HUES6 (cell line): ENCODE results near the gene CCDC88A.

ENCODE experiments used
- H3K27ac ChIP-seq: 2 replicates; pipeline ENCODE4 v1.7.0; 2013; ENCODE audit warnings: low read depth, mild to moderate bottlenecking, low read length, inconsistent platforms
- H3K27me3 ChIP-seq: 2 replicates; pipeline ENCODE4 v1.6.1; 2013; ENCODE audit warnings: low read length; ENCODE audit not compliant: control insufficient read depth, insufficient read depth
- H3K36me3 ChIP-seq: 2 replicates; pipeline ENCODE4 v1.6.1; 2013; ENCODE audit warnings: low read length; ENCODE audit not compliant: control insufficient read depth, insufficient read depth
- H3K4me1 ChIP-seq: 2 replicates; pipeline ENCODE4 v1.6.1; 2013; ENCODE audit warnings: low read length; ENCODE audit not compliant: control insufficient read depth, insufficient read depth
- H3K4me3 ChIP-seq: 2 replicates; pipeline ENCODE4 v1.5.1; 2013; ENCODE audit warnings: low read depth, low read length
- H3K9ac ChIP-seq: one replicate; pipeline ENCODE4 v1.6.1; 2013; ENCODE audit warnings: mild to moderate bottlenecking, low read length
- H3K9me3 ChIP-seq: 2 replicates; pipeline ENCODE4 v1.6.1; 2013; ENCODE audit warnings: low read depth, low read length; ENCODE audit not compliant: control insufficient read depth, insufficient read depth

Gene CCDC88A

DNA sequence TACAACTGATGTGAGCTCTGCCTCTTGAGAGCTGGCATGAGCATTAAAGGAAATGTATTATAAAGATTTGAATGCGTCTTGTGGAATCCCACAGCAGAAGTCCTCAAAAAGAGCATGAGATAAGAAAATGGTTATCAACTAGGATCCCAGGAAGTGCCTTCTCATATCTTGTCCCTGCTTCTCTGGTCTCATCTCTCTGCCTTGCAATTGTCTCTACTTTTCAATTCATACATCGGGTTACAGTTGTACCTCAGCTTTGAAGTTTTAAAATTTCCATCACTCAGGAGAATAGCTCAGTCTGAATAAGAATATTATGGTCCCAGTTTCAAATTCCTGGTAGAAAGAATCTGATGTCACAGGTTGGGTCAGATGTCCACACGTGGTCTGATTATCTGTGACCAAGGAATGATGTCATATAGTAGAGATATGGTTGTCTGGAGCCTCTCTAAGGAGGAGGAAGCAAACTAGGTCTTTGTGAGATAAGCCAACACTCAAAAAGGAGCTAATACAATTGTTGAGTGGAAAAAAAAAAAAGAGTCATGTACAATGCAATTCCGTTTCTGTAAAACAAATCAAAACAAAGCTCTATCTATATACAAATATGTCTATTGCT, 21.7 kb upstream of the CCDC88A start:
- Histone ChIP-seq H3K4me1 (no peaks in the 10 kb centered on the region), H3K36me3 (no peaks in the 10 kb centered on the region), H3K9me3 (peaks cover 15% of the 10 kb centered on the region), H3K27me3 (no peaks in the 10 kb centered on the region), H3K4me3 (no peak overlapping the region), H3K27ac (no peak overlapping the region), H3K9ac (no peak overlapping the region)

DNA sequence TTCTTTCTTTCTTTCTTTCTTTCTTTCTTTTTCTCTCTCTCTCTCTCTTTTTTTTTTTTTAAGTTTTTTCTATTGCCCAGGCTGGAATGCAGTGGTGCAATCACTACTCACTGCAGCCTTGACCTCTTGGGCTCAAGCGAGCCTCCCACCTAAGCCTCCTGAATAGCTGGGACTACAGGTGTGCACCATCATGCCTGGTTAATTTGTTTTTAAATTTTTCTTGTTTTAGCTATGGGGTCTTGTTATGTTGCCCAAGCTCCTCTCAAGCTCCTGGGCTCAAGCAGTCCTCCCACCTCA, 19.4 kb upstream of the CCDC88A start:
- Histone ChIP-seq H3K9me3 (peaks cover 15% of the 10 kb centered on the region), H3K4me1 (no peaks in the 10 kb centered on the region), H3K9ac (no peak overlapping the region), H3K36me3 (no peaks in the 10 kb centered on the region), H3K27ac (no peak overlapping the region), H3K4me3 (no peak overlapping the region), H3K27me3 (no peaks in the 10 kb centered on the region)

DNA sequence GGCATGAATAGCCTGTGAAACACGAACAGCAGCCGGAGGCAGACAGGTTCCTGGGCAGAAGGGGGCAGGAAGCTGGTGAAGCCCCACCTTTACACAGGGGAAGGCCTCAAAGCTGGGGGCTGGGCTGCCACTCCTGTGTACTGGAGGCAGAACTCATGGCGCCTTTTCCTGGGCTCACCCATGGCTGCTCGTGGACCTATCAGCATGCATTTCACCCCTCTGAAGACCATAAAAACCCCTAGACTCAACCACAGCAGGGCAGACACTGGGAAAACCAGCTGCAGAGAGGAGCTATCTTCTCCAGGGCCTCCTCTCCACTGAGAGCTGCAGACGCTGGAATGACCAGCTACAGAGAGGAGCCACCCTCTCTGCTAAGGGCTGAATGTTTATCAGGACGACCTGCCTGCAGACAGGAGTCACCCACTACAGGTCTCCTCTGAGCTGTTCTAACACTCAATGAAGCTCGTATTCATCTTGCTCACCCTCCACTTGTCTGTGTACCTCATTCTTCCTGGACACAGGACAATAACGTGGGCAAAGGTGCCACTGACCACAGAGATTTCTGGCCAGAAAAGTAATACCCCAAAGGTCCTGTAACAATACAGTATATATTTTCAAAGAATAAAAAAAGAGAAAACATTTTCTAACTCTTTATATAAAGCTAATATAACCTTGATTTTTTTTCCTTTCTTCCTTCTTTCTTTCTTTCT, 18.9 kb upstream of the CCDC88A start:
- Histone ChIP-seq H3K27me3 (no peaks in the 10 kb centered on the region), H3K27ac (no peak overlapping the region), H3K9ac (no peak overlapping the region), H3K9me3 (peaks cover 15% of the 10 kb centered on the region), H3K4me1 (no peaks in the 10 kb centered on the region), H3K4me3 (no peak overlapping the region), H3K36me3 (no peaks in the 10 kb centered on the region)

DNA sequence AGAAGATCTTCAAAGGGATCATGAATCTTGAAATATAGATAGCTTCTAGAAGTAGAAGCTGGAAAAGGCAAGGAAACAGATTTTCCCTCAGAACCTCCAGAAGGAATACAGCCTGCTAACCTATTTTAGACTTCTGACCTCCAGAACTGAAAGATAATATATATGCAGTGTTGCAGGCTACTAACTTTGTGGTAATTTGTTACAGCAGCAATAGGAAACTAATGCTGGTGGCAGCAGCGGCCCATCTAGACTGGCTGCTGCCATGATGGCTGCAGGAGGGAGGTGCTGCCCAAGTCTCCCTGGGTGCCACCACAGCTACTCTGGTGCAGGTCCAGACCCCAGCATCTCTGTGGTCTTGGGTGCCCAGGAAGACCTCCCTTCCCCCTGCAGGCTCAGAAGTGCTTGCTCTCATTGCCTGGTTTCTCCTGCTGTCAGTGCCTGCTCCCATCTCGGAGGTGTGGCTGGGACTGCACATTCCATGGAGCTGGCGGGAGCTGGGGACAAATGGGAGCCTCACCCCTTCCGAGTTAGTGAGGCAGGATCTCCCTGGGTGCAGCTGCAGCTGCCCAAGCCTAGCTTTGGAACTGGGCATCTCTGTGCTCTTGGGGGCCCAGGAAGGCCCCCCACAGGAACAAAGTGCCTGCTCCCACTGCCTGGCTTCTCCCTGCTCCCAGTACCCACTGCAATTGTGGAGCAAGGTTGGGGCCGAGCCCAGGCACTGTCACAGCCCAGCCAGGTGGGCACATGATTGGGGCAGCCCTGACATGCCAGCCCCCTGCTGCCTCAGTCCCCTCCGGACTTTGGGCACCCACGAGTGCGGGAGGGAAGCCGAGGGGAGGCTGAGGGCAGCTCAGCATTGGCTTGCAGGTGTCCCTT, 18.1 kb upstream of the CCDC88A start:
- H3K4me3 ChIP-seq, result no peak overlapping the region
- H3K9me3 ChIP-seq, result peaks cover 15% of the 10 kb centered on the region
- no peak overlapping the region for H3K9ac ChIP-seq
- no peaks in the 10 kb centered on the region for H3K27me3 ChIP-seq
- no peak overlapping the region for H3K27ac ChIP-seq
- no peaks in the 10 kb centered on the region for H3K36me3 ChIP-seq
- no peaks in the 10 kb centered on the region for H3K4me1 ChIP-seq

- Histone ChIP-seq H3K4me3 (no peak overlapping the region), H3K27me3 (no peaks in the 10 kb centered on the region), H3K4me1 (no peaks in the 10 kb centered on the region)
Observed at GRCh38 chr2:55431982-55432627, 12.4 kb upstream of the CCDC88A start.

GRCh38 chr2:55430211-55430975, 10.7 kb upstream of the CCDC88A start:
- Histone ChIP-seq H3K4me3 (no peak overlapping the region), H3K36me3 (no peaks in the 10 kb centered on the region), H3K27me3 (no peaks in the 10 kb centered on the region), H3K9me3 (no peaks in the 10 kb centered on the region), H3K27ac (no peak overlapping the region), H3K4me1 (no peaks in the 10 kb centered on the region), H3K9ac (no peak overlapping the region)

More at GRCh38 chr2:55431982-55432627, 12.4 kb upstream of the CCDC88A start:
- no peaks in the 10 kb centered on the region for H3K36me3 ChIP-seq
- no peak overlapping the region for H3K27ac ChIP-seq
- no peaks in the 10 kb centered on the region for H3K9me3 ChIP-seq
- no peak overlapping the region for H3K9ac ChIP-seq

- H3K27ac ChIP-seq, result no peak overlapping the region
- no peaks in the 10 kb centered on the region for H3K36me3 ChIP-seq
Observed at GRCh38 chr2:55428258-55428657, 8.6 kb upstream of the CCDC88A start.

GRCh38 chr2:55425431-55425831, 5.8 kb upstream of the CCDC88A start:
- Histone ChIP-seq H3K27ac (no peak overlapping the region), H3K4me3 (no peak overlapping the region), H3K27me3 (no peaks in the 10 kb centered on the region), H3K9me3 (no peaks in the 10 kb centered on the region), H3K9ac (no peak overlapping the region), H3K36me3 (no peaks in the 10 kb centered on the region), H3K4me1 (0 out of 2 replicates have a peak, but pooled peaks cover 2% of the 10 kb centered on the region)

More at GRCh38 chr2:55428258-55428657, 8.6 kb upstream of the CCDC88A start:
- H3K4me1 ChIP-seq, result no peaks in the 10 kb centered on the region
- H3K27me3 ChIP-seq, result no peaks in the 10 kb centered on the region
- H3K9ac ChIP-seq, result no peak overlapping the region
- H3K4me3 ChIP-seq, result no peak overlapping the region
- H3K9me3 ChIP-seq, result no peaks in the 10 kb centered on the region

DNA sequence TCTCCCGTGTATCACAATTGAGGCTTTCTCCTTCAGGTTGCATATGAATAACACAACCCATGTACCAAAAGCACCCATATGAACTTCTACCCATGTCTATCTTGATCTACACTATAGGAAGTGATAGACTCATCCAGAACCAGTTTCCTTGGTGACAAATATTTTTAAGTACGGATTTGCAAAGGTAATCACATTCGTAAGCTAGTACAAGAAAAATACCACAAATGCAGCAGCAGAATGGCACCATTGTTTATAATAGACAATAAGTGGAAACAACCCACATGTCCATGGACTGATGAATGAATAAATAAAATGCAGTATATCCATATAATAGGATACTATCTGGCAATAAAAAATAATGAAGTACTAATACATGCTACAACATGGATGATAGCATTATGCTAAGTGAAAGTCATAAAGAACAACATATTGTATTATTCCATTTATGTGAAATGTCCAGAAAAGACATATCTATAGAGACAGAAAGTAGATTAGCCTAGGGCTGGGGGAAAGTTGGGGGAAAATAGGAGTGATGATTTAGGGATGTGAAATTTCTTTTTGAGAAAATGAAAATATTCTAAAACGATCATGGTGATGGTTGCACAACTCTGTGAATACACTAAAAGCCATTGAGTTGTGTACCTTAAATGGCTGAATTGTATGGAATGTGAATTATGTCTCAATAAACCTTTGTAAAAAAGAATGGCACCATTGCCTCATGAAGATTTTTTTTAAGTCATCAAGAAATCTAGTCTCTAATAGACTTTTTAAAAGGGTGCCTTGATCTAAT, 3.4 kb upstream of the CCDC88A start:
- no peak overlapping the region for H3K9ac ChIP-seq
- H3K27me3 ChIP-seq, result no peaks in the 10 kb centered on the region
- H3K4me1 ChIP-seq, result 0 out of 2 replicates have a peak, but pooled peaks cover 2% of the 10 kb centered on the region
- no peak overlapping the region for H3K27ac ChIP-seq
- no peaks in the 10 kb centered on the region for H3K9me3 ChIP-seq
- H3K36me3 ChIP-seq, result no peaks in the 10 kb centered on the region
- H3K4me3 ChIP-seq, result no peak overlapping the region

DNA sequence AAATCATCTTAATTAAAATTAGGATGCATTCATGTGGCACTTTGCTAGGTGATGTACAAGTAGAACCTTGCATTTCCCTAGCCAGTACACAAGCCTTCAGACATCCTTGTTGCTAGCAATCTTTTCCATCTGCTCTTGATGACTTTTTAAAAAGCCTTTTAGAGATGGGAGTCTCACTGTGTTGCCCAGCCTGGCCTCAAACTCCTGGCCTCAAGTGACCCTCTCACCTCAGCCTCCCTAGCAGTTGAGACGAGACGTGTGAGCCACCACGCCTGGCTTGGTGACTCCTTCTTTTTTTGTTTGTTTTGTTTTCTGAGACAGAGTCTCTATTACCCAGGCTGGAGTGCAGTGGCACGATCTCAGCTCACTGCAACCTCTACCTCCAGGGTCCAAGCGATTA, 1.7 kb upstream of the CCDC88A start:
- Histone ChIP-seq H3K9me3 (no peaks in the 10 kb centered on the region), H3K27ac (no peak overlapping the region), H3K36me3 (no peaks in the 10 kb centered on the region), H3K9ac (no peak overlapping the region), H3K4me3 (no peak overlapping the region), H3K4me1 (0 out of 2 replicates have a peak, but pooled peaks cover 7% of the 10 kb centered on the region), H3K27me3 (no peaks in the 10 kb centered on the region)
